ENCODE data around the gene MNS1.
A peak's percentile ranks its signal among the peaks of the same experiment; 100 is the strongest.
"Not testable (repeated sequence)": the region's sequence is repeated elsewhere in the genome, so short reads cannot be mapped to it uniquely, and the experiment has no call there.

The MNS1 gene

GRCh38 chr15:56440214-56440770, 24.6 kb downstream of the MNS1 start:
- DNase-seq (ENCODE audit: low read depth, low spot score) = no peak
- no peak overlapping the region for H3K4me3 ChIP-seq (ENCODE audit: low read depth, low read length)
- CTCF ChIA-PET = interaction anchor here (1.0 to 1.5 kb wide), 5 partner anchors 9 to 523 kb away, joined by 3 to 6 read pairs (median 3); no protein-coding TSS in a partner anchor
- POLR2A ChIA-PET = no interaction called here
- no peak for TF ChIP-seq CTCF (IDR thresholded peaks at IDR 0.05; ENCODE audit: insufficient read depth, low read length, missing control alignments)

DNA sequence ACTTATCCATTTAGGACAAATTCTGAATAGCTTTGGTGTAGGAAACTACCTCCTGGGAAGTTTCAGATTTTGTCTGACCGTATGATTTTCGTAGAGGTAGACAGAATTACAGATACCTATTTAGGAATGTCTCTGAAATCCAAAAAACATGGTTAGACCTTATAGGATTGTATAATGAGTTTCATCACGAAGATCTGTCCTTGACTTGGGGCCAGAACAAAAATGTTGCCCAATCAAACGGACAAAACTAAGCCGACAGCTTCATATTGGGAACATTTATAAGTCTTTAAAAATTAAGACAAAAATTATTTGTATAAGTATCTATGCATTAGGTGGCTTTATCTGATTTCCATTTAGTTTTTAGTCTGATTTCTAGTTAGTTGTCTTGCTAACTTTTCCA, 32.6 kb downstream of the MNS1 start:
- TF ChIP-seq CTCF (IDR thresholded peaks at IDR 0.05; ENCODE audit: insufficient read depth, low read length, missing control alignments) = no peak
- ChIA-PET POLR2A (no interaction called here), CTCF (interaction anchor here (1.0 kb wide), 1 partner anchor 183 kb away, joined by 3 read pairs; no protein-coding TSS in a partner anchor)
- H3K4me3 ChIP-seq (ENCODE audit: low read depth, low read length) = no peak overlapping the region
- no peak for DNase-seq (ENCODE audit: low read depth, low spot score)

GRCh38 chr15:56428821-56429458, 36.0 kb downstream of the MNS1 start:
- no peak overlapping the region for H3K4me3 ChIP-seq (ENCODE audit: low read depth, low read length)
- ChIA-PET POLR2A (no interaction called here), CTCF (interaction anchor here (0.6 to 7.2 kb wide), 21 partner anchors 9 to 781 kb away, joined by 3 to 109 read pairs (median 4); partner anchors contain the start of gene MNS1)
- peak; percentile 42 for TF ChIP-seq CTCF (IDR thresholded peaks at IDR 0.05; ENCODE audit: insufficient read depth, low read length, missing control alignments)
- DNase-seq (ENCODE audit: low read depth, low spot score) = no peak

- ChIA-PET POLR2A (no interaction called here), CTCF (interaction anchor here (0.8 to 7.2 kb wide), 4 partner anchors 15 to 1776 kb away, joined by 3 to 109 read pairs (median 7); no protein-coding TSS in a partner anchor)
Measured at GRCh38 chr15:56425976-56426375, 39.0 kb downstream of the MNS1 start.

GRCh38 chr15:56425276-56425675, 39.7 kb downstream of the MNS1 start:
- H3K4me3 ChIP-seq (ENCODE audit: low read depth, low read length) = no peak overlapping the region
- ChIA-PET POLR2A (no interaction called here), CTCF (interaction anchor here (0.8 to 7.2 kb wide), 3 partner anchors 15 to 180 kb away, joined by 3 to 109 read pairs (median 11); no protein-coding TSS in a partner anchor)
- no peak for TF ChIP-seq CTCF (IDR thresholded peaks at IDR 0.05; ENCODE audit: insufficient read depth, low read length, missing control alignments)
- DNase-seq (ENCODE audit: low read depth, low spot score) = no peak

More at GRCh38 chr15:56425976-56426375, 39.0 kb downstream of the MNS1 start:
- no peak for DNase-seq (ENCODE audit: low read depth, low spot score)
- H3K4me3 ChIP-seq (ENCODE audit: low read depth, low read length) = no peak overlapping the region
- no peak for TF ChIP-seq CTCF (IDR thresholded peaks at IDR 0.05; ENCODE audit: insufficient read depth, low read length, missing control alignments)

DNA sequence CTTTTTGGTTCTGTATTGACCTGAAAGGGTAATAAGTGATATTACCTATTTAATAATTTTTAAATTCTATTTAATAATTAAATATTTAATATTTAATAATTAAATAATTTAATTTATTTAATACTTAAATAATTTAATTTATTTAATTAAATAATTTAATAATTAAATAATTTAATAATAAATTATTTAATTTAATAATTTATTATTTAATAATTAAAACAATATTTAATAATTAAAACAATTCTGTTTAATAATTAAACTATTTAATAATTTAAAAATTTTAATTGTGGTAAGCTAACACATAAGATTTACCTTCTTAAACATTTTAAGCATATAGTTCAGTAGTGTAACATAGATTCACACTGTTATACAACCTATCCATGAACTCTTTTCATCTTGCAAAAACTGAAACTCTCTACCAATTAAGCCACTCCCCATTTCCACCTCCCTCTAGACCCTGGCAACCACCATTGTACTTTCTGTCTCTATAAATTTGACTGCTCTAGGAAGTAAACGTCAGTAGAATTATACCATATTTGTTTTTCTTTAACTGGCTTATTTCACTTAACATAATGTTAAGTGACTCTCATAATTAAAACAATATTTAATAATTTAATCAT, 51.7 kb downstream of the MNS1 start:
- DNase-seq (ENCODE audit: low read depth, low spot score); POLR2A ChIA-PET; CTCF ChIA-PET; H3K4me3 ChIP-seq (ENCODE audit: low read depth, low read length): not testable (repeated sequence)
